ENCODE measurements around the gene FGG. TPM values are rescaled to one million over a fixed set of nuclear protein-coding genes. Genes with fewer than 3 reads are reported as not detected.
A peak's percentile ranks its signal among the peaks of the same experiment; 100 is the strongest.
"Not testable (repeated sequence)": the region's sequence is repeated elsewhere in the genome, so short reads cannot be mapped to it uniquely, and the experiment has no call there.

FGG gene
- total and polyA plus RNA-seq, 2 experiments from 2014 or later = 1,415 to 1,531 TPM

- no peak for TF ChIP-seq EZH2 (IDR thresholded peaks at IDR 0.05; ENCODE audit: borderline replicate concordance)
- TF ChIP-seq CTCF (IDR thresholded peaks at IDR 0.05; ENCODE audit: poor library complexity) = no peak
- H3K27me3 ChIP-seq = no peaks in the 10 kb centered on the region
- no peak overlapping the region for H2AFZ ChIP-seq
- no peak overlapping the region for H3K27ac ChIP-seq
- H4K20me1 ChIP-seq (ENCODE audit: insufficient read depth, poor library complexity, severe bottlenecking) = no peaks in the 10 kb centered on the region
- H3K79me2 ChIP-seq = peaks cover 5% of the 10 kb centered on the region
- DNase-seq (ENCODE audit: low spot score) = no peak
- peaks cover 4% of the 10 kb centered on the region for H3K4me1 ChIP-seq (ENCODE audit: insufficient read depth)
- no peak overlapping the region for H3K4me3 ChIP-seq
- H3K9me3 ChIP-seq (ENCODE audit: low read depth) = no peaks in the 10 kb centered on the region
- no peaks in the 10 kb centered on the region for H3K36me3 ChIP-seq (replicated peaks; ENCODE audit: insufficient read depth, low read depth)
- H3K4me2 ChIP-seq = no peak overlapping the region
- H3K9me2 ChIP-seq (replicated peaks; ENCODE audit: insufficient read depth) = no peaks in the 10 kb centered on the region
- 77% methylated on average over 6 of the region's 6 CpGs for WGBS (ENCODE audit: low lambda C conversion rate, missing lambda C conversion rate)
These were observed 9.2 kb downstream of the FGG start for GRCh38 chr4:154603033-154603943.

GRCh38 chr4:154602404-154603020 is 9.9 kb downstream of the FGG start:
- H3K4me1 ChIP-seq (ENCODE audit: insufficient read depth) = peaks cover 12% of the 10 kb centered on the region
- H3K9me3 ChIP-seq (ENCODE audit: low read depth) = no peaks in the 10 kb centered on the region
- WGBS (ENCODE audit: low lambda C conversion rate, missing lambda C conversion rate) = 77% methylated on average over 1 of the region's 1 CpG
- no peaks in the 10 kb centered on the region for H3K9me2 ChIP-seq (replicated peaks; ENCODE audit: insufficient read depth)
- H4K20me1 ChIP-seq (ENCODE audit: insufficient read depth, poor library complexity, severe bottlenecking) = no peaks in the 10 kb centered on the region
- H3K79me2 ChIP-seq = no peaks in the 10 kb centered on the region
- H2AFZ ChIP-seq = no peak overlapping the region
- H3K27ac ChIP-seq = no peak overlapping the region
- no peaks in the 10 kb centered on the region for H3K27me3 ChIP-seq
- no peaks in the 10 kb centered on the region for H3K36me3 ChIP-seq (replicated peaks; ENCODE audit: insufficient read depth, low read depth)
- no peak for DNase-seq (ENCODE audit: low spot score)
- no peak overlapping the region for H3K4me3 ChIP-seq
- no peak overlapping the region for H3K4me2 ChIP-seq
- TF ChIP-seq CTCF (IDR thresholded peaks at IDR 0.05; ENCODE audit: poor library complexity) = no peak
- TF ChIP-seq EZH2phosphoT487 (IDR thresholded peaks at IDR 0.05; ENCODE audit: low read depth, severe bottlenecking, unreplicated experiment) = no peak
- no peak for TF ChIP-seq EZH2 (IDR thresholded peaks at IDR 0.05; ENCODE audit: borderline replicate concordance)

GRCh38 chr4:154597798-154598774 is 14.4 kb downstream of the FGG start:
- H3K27me3 ChIP-seq = no peaks in the 10 kb centered on the region
- no peak overlapping the region for H2AFZ ChIP-seq
- no peak overlapping the region for H3K4me3 ChIP-seq
- no peaks in the 10 kb centered on the region for H3K9me2 ChIP-seq (replicated peaks; ENCODE audit: insufficient read depth)
- H3K9me3 ChIP-seq (ENCODE audit: low read depth) = no peaks in the 10 kb centered on the region
- peaks cover 21% of the 10 kb centered on the region for H3K4me1 ChIP-seq (ENCODE audit: insufficient read depth)
- 74% methylated on average over 7 of the region's 7 CpGs for WGBS (ENCODE audit: low lambda C conversion rate, missing lambda C conversion rate)
- H3K36me3 ChIP-seq (replicated peaks; ENCODE audit: insufficient read depth, low read depth) = no peaks in the 10 kb centered on the region
- DNase-seq (ENCODE audit: low spot score) = no peak
- peak overlapping the region; percentile 45 for H3K4me2 ChIP-seq
- no peak overlapping the region for H3K27ac ChIP-seq
- TF ChIP-seq EZH2phosphoT487 (IDR thresholded peaks at IDR 0.05; ENCODE audit: low read depth, severe bottlenecking, unreplicated experiment) (no peak), CTCF (IDR thresholded peaks at IDR 0.05; ENCODE audit: poor library complexity) (no peak), EZH2 (IDR thresholded peaks at IDR 0.05; ENCODE audit: borderline replicate concordance) (no peak)
- H3K79me2 ChIP-seq = no peaks in the 10 kb centered on the region
- H4K20me1 ChIP-seq (ENCODE audit: insufficient read depth, poor library complexity, severe bottlenecking) = no peaks in the 10 kb centered on the region

GRCh38 chr4:154597281-154597680 is 15.2 kb downstream of the FGG start:
- H3K36me3 ChIP-seq (replicated peaks; ENCODE audit: insufficient read depth, low read depth); H3K9me3 ChIP-seq (ENCODE audit: low read depth); H3K4me3 ChIP-seq; H4K20me1 ChIP-seq (ENCODE audit: insufficient read depth, poor library complexity, severe bottlenecking); DNase-seq (ENCODE audit: low spot score); H3K27me3 ChIP-seq; H3K9me2 ChIP-seq (replicated peaks; ENCODE audit: insufficient read depth); H3K79me2 ChIP-seq; H3K4me2 ChIP-seq; H3K27ac ChIP-seq; H2AFZ ChIP-seq: not testable (repeated sequence)
- WGBS (ENCODE audit: low lambda C conversion rate, missing lambda C conversion rate) = 96% methylated on average over 11 of the region's 11 CpGs
- H3K4me1 ChIP-seq (ENCODE audit: insufficient read depth) = peaks cover 21% of the 10 kb centered on the region
